Astrocyte (in vitro differentiated cells and primary cell): Measurements from ENCODE around the gene PARD3B. TPM values are rescaled to one million over a fixed set of nuclear protein-coding genes. Genes with fewer than 3 reads are reported as not detected.
A peak's percentile ranks its signal among the peaks of the same experiment; 100 is the strongest.

Experiments
- DNase-seq: peaks from one replicate; pipeline ENCODE4 v3.0.0-alpha.2; 2010; ENCODE audit warnings: low read depth
- FAIRE-seq: peaks from 2 replicates; lab custom pipeline; 2011; peaks lifted over from hg19 to GRCh38; lab: Jason Lieb, UNC
- H2AFZ ChIP-seq: 2 replicates; pipeline ENCODE4 v1.6.0; 2012; ENCODE audit warnings: low read depth, low read length, inconsistent platforms
- H3K27ac ChIP-seq: 2 replicates; pipeline ENCODE4 v1.5.1; 2011; ENCODE audit warnings: low read depth, low read length, inconsistent platforms
- H3K27me3 ChIP-seq: 2 replicates; pipeline ENCODE4 v1.6.0; 2011; ENCODE audit warnings: low read length, inconsistent platforms; ENCODE audit not compliant: insufficient read depth
- H3K36me3 ChIP-seq: 2 replicates; pipeline ENCODE4 v1.5.1; 2011; ENCODE audit warnings: low read length, inconsistent platforms; ENCODE audit not compliant: insufficient read depth
- H3K4me1 ChIP-seq: 2 replicates; pipeline ENCODE4 v1.5.1; 2011; ENCODE audit warnings: low read length, inconsistent platforms; ENCODE audit not compliant: insufficient read depth
- H3K4me2 ChIP-seq: 2 replicates; pipeline ENCODE4 v1.6.0; 2012; ENCODE audit warnings: low read length, inconsistent platforms
- H3K4me3 ChIP-seq: 2 replicates; pipeline ENCODE4 v1.5.1; 2011; ENCODE audit warnings: low read depth, mild to moderate bottlenecking, low read length, inconsistent platforms; ENCODE audit not compliant: insufficient read depth
- H3K79me2 ChIP-seq: 2 replicates; pipeline ENCODE4 v1.6.0; 2012; ENCODE audit warnings: mild to moderate bottlenecking, low read length, inconsistent platforms; ENCODE audit not compliant: insufficient read depth
- H3K9ac ChIP-seq: 2 replicates; pipeline ENCODE4 v1.6.0; 2012; ENCODE audit warnings: mild to moderate bottlenecking, low read length, inconsistent platforms
- H3K9me3 ChIP-seq: 2 replicates; pipeline ENCODE4 v1.5.1; 2012; ENCODE audit warnings: low read depth, mild to moderate bottlenecking, low read length, inconsistent platforms; ENCODE audit not compliant: insufficient read depth
- H4K20me1 ChIP-seq: 2 replicates; pipeline ENCODE4 v1.6.0; 2012; ENCODE audit warnings: low read length, inconsistent platforms; ENCODE audit not compliant: insufficient read depth
- H3K27ac Mint-ChIP-seq: one replicate; pipeline ENCODE4 v1.8.0; 2021; ENCODE audit warnings: mild to moderate bottlenecking, mixed read lengths; ENCODE audit not compliant: unreplicated experiment
- H3K27me3 Mint-ChIP-seq: one replicate; pipeline ENCODE4 v1.8.0; 2021; ENCODE audit warnings: low read depth, mixed read lengths; ENCODE audit not compliant: unreplicated experiment
- H3K36me3 Mint-ChIP-seq: one replicate; pipeline ENCODE4 v1.8.0; 2021; ENCODE audit warnings: low read depth, mixed read lengths; ENCODE audit not compliant: unreplicated experiment
- H3K4me1 Mint-ChIP-seq: one replicate; pipeline ENCODE4 v1.8.0; 2021; ENCODE audit warnings: low read depth, mixed read lengths; ENCODE audit not compliant: unreplicated experiment
- H3K4me3 Mint-ChIP-seq: one replicate; pipeline ENCODE4 v1.8.0; 2021; ENCODE audit warnings: mild to moderate bottlenecking, moderate library complexity, mixed read lengths; ENCODE audit not compliant: unreplicated experiment
- H3K9me3 Mint-ChIP-seq: one replicate; pipeline ENCODE4 v1.8.0; 2021; ENCODE audit warnings: mild to moderate bottlenecking, mixed read lengths; ENCODE audit not compliant: unreplicated experiment
- CTCF ChIP-seq: IDR thresholded peaks from 2 replicates; pipeline ENCODE4 v1.5.1; 2011; ENCODE audit warnings: low read depth, mild to moderate bottlenecking, inconsistent platforms, low read length, moderate library complexity; ENCODE audit not compliant: insufficient read depth
- EZH2 ChIP-seq: IDR thresholded peaks from 2 replicates; pipeline ENCODE4 v1.6.1; 2012; ENCODE audit warnings: mild to moderate bottlenecking, low read length, inconsistent platforms; ENCODE audit not compliant: insufficient read depth
- total RNA-seq: library from RNA; stranded (reverse); gene quantifications from 2 replicates; pipeline ENCODE4 v1.2.1, GENCODE V29; 2021

Gene PARD3B
- total RNA-seq, 1 donor from 2014 or later = 6.5 TPM

- peak overlapping the region; percentile 89 for H3K4me3 Mint-ChIP-seq
- H3K9ac ChIP-seq = peak overlapping the region; percentile 81
- H3K27me3 ChIP-seq = no peaks in the 10 kb centered on the region
- peaks cover 9% of the 10 kb centered on the region for H3K4me1 Mint-ChIP-seq
- H3K36me3 ChIP-seq = no peaks in the 10 kb centered on the region
- no peaks in the 10 kb centered on the region for H3K36me3 Mint-ChIP-seq
- H3K27ac ChIP-seq = peak overlapping the region; percentile 44
- no peak for FAIRE-seq
- H3K4me2 ChIP-seq = peak overlapping the region; percentile 98
- no peak overlapping the region for H3K27ac Mint-ChIP-seq
- H2AFZ ChIP-seq = peak overlapping the region; percentile 95
- H3K4me3 ChIP-seq = peak overlapping the region; percentile 74
- peaks cover 15% of the 10 kb centered on the region for H3K27me3 Mint-ChIP-seq
- no peak for TF ChIP-seq CTCF
- no peaks in the 10 kb centered on the region for H3K9me3 ChIP-seq
- no peak for DNase-seq
- H4K20me1 ChIP-seq = no peaks in the 10 kb centered on the region
- H3K4me1 ChIP-seq = peaks cover 16% of the 10 kb centered on the region
- H3K9me3 Mint-ChIP-seq = no peaks in the 10 kb centered on the region
- H3K79me2 ChIP-seq = peaks cover 4% of the 10 kb centered on the region
Observed at GRCh38 chr2:204545861-204546735, 823 bp downstream of the PARD3B start.

- FAIRE-seq (peak; percentile 60), DNase-seq (peak; percentile 94)
- H3K9me3 ChIP-seq = no peaks in the 10 kb centered on the region
- H3K9ac ChIP-seq = peak overlapping the region; percentile 43
- no peaks in the 10 kb centered on the region for H4K20me1 ChIP-seq
- TF ChIP-seq CTCF (no peak), EZH2 (no peak)
- peaks cover 14% of the 10 kb centered on the region for H3K4me1 ChIP-seq
- Mint-ChIP-seq H3K27me3 (no peaks in the 10 kb centered on the region), H3K9me3 (no peaks in the 10 kb centered on the region), H3K36me3 (no peaks in the 10 kb centered on the region), H3K27ac (peak overlapping the region; percentile 22), H3K4me1 (peaks cover 15% of the 10 kb centered on the region), H3K4me3 (no peak overlapping the region)
- H3K27me3 ChIP-seq = no peaks in the 10 kb centered on the region
- peaks cover 3% of the 10 kb centered on the region for H3K79me2 ChIP-seq
- peak overlapping the region; percentile 45 for H2AFZ ChIP-seq
- H3K36me3 ChIP-seq = no peaks in the 10 kb centered on the region
- H3K27ac ChIP-seq = peak overlapping the region; percentile 52
- peak overlapping the region; percentile 40 for H3K4me2 ChIP-seq
- H3K4me3 ChIP-seq = no peak overlapping the region
Observed at GRCh38 chr2:204550751-204551511, 5.7 kb downstream of the PARD3B start.
